Ovary (tissue), 9 donors: ENCODE data around the gene MITF. TPM values are rescaled to one million over a fixed set of nuclear protein-coding genes. Genes with fewer than 3 reads are reported as not detected.

ENCODE experiments used
- DNase-seq, 5 donors: peaks; one replicate each; pipeline ENCODE4 v3.0.0-alpha.2; 2019 to 2020
- H3K27ac ChIP-seq, 2 donors: fragments of 200-600 bp; one replicate each; pipeline versions ENCODE4 v1.5.1 to v1.8.0; 2019 to 2022
- H3K27me3 ChIP-seq: fragments of 200-600 bp; one replicate; pipeline ENCODE4 v1.8.0; 2022
- H3K36me3 ChIP-seq: fragments of 200-600 bp; sonication (generic); one replicate; pipeline ENCODE4 v1.5.1; 2019
- H3K4me1 ChIP-seq: one replicate; pipeline ENCODE4 v1.8.1; 2013; ENCODE audit warnings: mild to moderate bottlenecking, moderate library complexity; ENCODE audit not compliant: insufficient read depth
- H3K4me3 ChIP-seq: fragments of 200-600 bp; sonication (generic); one replicate; pipeline ENCODE4 v1.5.1; 2017
- H3K9me3 ChIP-seq, 2 donors: fragments of 200-600 bp in 1 of 2; sonication (generic) in 1 of 2; one replicate each; pipeline versions ENCODE4 v1.5.1 to v1.8.1; 2013 to 2019; ENCODE audit warnings: mild to moderate bottlenecking in 1 of 2, moderate library complexity in 1 of 2
- EP300 ChIP-seq: sonication (generic); formaldehyde crosslinking; IDR thresholded peaks from one replicate; pipeline ENCODE4 v1.6.1; 2017; ENCODE audit warnings: antibody characterized with exemption
- POLR2A ChIP-seq: fragments of 450-650 bp; IDR thresholded peaks from one replicate; pipeline ENCODE4 v1.6.1; 2017; ENCODE audit warnings: antibody characterized with exemption, mild to moderate bottlenecking, moderate library complexity
- WGBS, 3 donors: extraction: QIAGEN DNeasy Blood & Tissue Kit in 1 of 3; methylation state at CpG; one replicate each; pipeline versions ENCODE4 v1.1.5 to v1.1.7; 2013 to 2017; 5-methylcytosine and 5-hydroxymethylcytosine counted together
- intact Hi-C, 4 donors: fragments of 100-400 bp; cut with DNase I; formaldehyde crosslinking; loops; one replicate each; pipeline versions ENCODE4 v1.11.0 to v1.15.1; 2022 to 2023
- polyA plus RNA-seq, 2 donors: library from polyadenylated mRNA; stranded (reverse); fragments of 200-250 nt in 1 of 2; fragments of 350-450 nt in 1 of 2; fragmentation: Illumina TruSeq in 1 of 2; extraction: RNeasy Lipid Tissue Mini Kit (QIAGEN cat#74804) in 1 of 2; gene quantifications; one replicate each; pipeline ENCODE4 v1.2.3, GENCODE V29; 2013 to 2014
- total RNA-seq, 7 donors: library from RNA; depleted of rRNA in 2 of 7; stranded (reverse); fragments of >200 nt in 2 of 7; fragmentation: NEBNext Ultra II Directional in 3 of 7; extraction: Animal tissue kit (Norgen Biotek cat#: 25700) in 3 of 7; gene quantifications; one replicate each; pipeline versions ENCODE4 v1.1.0 to v1.2.4, GENCODE V29; 2016 to 2023
- TF ChIP-seq, protein P1 (sequence below), 3 donors: fragments of 450-650 bp in 2 of 3; fragments of 200-600 bp in 1 of 3; IDR thresholded peaks; one replicate each; pipeline versions ENCODE4 v1.5.1 to v1.8.0; 2016 to 2022; ENCODE audit warnings: antibody characterized with exemption in 3 of 3, mild to moderate bottlenecking in 1 of 3
- donor health status: DM: no; HTN: no; CAD: no; lungs with moderate emphysema.
- donor health status: DM: no; HTN: no; CAD: no.
- donor health status: Bipolar disorder and iron deficiency.
- donor health status: DM: yes; HTN: yes; CAD: no.
- donor health status: DM: no; HTN: no; CAD: no.
- donor health status: DM: yes; HTN: yes; CAD: no.

Gene MITF
- total and polyA plus RNA-seq, 9 donors: 13.6 to 38.0 (median 24.9) TPM

DNA sequence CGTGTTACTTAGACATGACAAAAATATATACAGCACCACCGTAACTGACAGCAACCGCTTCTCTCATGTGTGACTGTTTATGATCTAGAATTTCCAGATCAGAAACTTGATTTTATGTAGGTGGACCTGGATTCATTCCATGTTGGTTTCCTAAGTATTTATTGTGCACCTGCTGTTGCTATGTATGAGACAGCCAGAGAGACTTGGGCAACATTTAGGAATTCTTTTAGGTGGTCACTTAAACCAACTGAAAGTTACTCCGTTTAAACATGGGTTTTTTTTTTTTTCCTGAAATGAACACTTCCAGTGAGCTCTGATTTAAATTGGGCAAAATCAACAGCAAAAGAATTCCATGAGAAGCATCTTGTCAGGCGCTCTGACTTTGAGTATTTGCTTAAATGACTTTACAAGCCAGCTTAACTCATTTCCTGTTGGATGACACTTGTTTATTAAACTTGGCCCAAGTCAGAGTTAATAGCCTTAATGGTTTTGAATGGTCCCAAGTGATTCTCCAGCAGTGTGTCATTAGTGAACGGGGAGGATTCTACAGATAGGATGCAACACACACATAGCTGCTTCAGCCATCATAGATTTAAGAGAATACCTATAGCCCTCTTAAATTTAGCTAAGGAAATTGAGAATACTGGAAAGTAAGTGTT lies 31.8 kb downstream of the MITF start:
- Histone ChIP-seq H3K27me3 (no peaks in the 10 kb centered on the region), H3K36me3 (no peaks in the 10 kb centered on the region), H3K4me3 (no peak overlapping the region), H3K9me3 (no peaks in the 10 kb centered on the region), H3K4me1 (peaks cover 12% of the 10 kb centered on the region), H3K27ac (no peak overlapping the region)
- DNase-seq: no peak
- 82 to 92% (median 90%) methylated on average over 6 of the region's 6 CpGs for WGBS, 3 donors
- intact Hi-C loops: no loop called here
- TF ChIP-seq, protein P1, sequence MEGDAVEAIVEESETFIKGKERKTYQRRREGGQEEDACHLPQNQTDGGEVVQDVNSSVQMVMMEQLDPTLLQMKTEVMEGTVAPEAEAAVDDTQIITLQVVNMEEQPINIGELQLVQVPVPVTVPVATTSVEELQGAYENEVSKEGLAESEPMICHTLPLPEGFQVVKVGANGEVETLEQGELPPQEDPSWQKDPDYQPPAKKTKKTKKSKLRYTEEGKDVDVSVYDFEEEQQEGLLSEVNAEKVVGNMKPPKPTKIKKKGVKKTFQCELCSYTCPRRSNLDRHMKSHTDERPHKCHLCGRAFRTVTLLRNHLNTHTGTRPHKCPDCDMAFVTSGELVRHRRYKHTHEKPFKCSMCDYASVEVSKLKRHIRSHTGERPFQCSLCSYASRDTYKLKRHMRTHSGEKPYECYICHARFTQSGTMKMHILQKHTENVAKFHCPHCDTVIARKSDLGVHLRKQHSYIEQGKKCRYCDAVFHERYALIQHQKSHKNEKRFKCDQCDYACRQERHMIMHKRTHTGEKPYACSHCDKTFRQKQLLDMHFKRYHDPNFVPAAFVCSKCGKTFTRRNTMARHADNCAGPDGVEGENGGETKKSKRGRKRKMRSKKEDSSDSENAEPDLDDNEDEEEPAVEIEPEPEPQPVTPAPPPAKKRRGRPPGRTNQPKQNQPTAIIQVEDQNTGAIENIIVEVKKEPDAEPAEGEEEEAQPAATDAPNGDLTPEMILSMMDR (IDR thresholded peaks at IDR 0.05): no peak
- TF ChIP-seq EP300 (no peak), POLR2A (no peak)

DNA sequence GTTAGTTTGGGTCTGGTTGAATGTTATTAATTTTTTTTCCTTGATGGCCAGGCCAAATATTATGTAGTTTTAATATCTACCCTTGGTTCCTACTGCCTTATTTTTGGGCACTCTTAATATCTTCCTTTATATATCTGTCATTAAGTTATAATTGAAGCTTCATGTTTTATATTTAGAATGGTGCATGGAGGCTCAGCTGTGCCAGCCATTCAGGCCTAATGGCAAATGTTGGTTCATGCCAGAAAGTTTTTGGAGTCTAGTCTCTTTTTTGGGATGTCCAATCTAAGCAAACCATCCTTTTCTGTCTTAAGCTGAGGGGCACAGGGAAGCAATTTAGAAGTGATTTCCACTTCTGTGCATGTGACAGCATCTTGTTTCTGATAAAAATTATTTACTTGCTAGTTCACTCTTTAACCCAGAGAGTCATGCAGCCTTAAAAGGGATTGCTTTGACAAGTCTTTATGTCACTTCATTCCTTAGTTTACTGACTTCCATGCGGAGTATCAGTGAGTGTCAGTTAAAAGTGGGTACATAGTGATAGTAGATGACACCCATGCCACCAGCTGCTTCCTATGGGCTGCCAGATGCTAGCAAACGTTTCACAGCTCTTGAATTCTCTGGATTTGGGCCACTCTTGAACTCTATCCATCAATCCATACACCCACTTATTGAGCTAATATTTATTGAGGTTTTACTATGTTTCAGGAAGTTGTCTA lies 33.0 kb downstream of the MITF start:
- H3K4me3 ChIP-seq: no peak overlapping the region
- no peak for DNase-seq
- 54 to 64% (median 64%) methylated on average over 2 of the region's 2 CpGs for WGBS, 3 donors
- no peak overlapping the region for H3K27ac ChIP-seq
- H3K9me3 ChIP-seq: no peaks in the 10 kb centered on the region
- TF ChIP-seq, protein P1 (IDR thresholded peaks at IDR 0.05): no peak
- TF ChIP-seq POLR2A (no peak), EP300 (no peak)
- intact Hi-C loops: no loop called here
- H3K27me3 ChIP-seq: no peaks in the 10 kb centered on the region
- H3K4me1 ChIP-seq: peaks cover 10% of the 10 kb centered on the region
- H3K36me3 ChIP-seq: no peaks in the 10 kb centered on the region

DNA sequence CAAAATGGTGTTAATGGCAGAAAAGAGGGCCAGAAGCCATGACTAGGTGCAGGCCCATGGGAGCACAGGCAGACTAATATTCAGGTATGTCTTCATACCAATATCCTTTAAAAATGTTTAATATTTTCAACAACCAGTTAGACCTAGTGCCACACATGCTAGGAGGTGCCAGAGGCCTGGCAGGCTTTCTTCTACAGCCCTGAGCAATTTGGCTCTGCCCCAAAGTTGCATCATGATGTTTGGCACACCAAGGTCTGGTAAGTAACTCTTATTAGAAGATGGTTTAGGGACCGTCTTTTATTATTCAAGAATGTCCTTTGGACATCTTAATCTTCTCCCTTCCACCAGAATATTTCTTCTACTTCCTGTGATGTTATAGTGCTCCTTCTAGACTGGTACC lies 34.8 kb downstream of the MITF start:
- H3K36me3 ChIP-seq: no peaks in the 10 kb centered on the region
- WGBS, 3 donors: 89 to 97% (median 90%) methylated on average over 1 of the region's 1 CpG
- DNase-seq: peak in 2 of 5 donors; percentile 40 to 44

DNA sequence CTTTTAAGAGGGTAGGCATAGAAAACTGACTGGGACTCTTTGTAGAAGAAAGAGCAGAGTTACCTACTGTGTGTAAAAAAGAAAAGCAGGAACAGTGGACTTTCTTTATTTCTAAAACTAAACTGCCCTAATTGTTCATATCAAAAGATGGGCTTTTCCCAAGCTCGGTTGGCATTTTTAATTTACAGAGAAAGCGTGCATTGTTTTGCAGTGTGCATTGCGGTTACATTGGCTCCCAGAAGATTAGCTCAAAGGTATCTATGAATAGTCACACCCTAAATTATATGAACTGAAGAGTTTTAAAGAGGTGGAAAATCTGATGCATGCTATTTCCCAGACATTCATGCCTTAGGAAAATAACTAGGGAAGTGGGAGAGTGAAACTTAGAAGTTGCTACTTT lies 36.5 kb downstream of the MITF start:
- H3K27me3 ChIP-seq: no peaks in the 10 kb centered on the region
- H3K4me1 ChIP-seq: peaks cover 6% of the 10 kb centered on the region
- H3K36me3 ChIP-seq: no peaks in the 10 kb centered on the region
- TF ChIP-seq POLR2A (no peak), EP300 (no peak)
- TF ChIP-seq, protein P1 (IDR thresholded peaks at IDR 0.05): no peak
- 92 to 98% (median 93%) methylated on average over 3 of the region's 3 CpGs for WGBS, 3 donors
- no peak overlapping the region for H3K4me3 ChIP-seq
- no peak overlapping the region for H3K27ac ChIP-seq
- DNase-seq: no peak
- intact Hi-C loops: no loop called here
- no peaks in the 10 kb centered on the region for H3K9me3 ChIP-seq

More for the DNA sequence above, 34.8 kb downstream of the MITF start:
- intact Hi-C loops: no loop called here
- Histone ChIP-seq H3K27ac (no peak overlapping the region), H3K4me3 (no peak overlapping the region), H3K9me3 (no peaks in the 10 kb centered on the region), H3K4me1 (peaks cover 5% of the 10 kb centered on the region), H3K27me3 (no peaks in the 10 kb centered on the region)
- TF ChIP-seq POLR2A: no peak
- TF ChIP-seq, protein P1 (IDR thresholded peaks at IDR 0.05): no peak
- no peak for TF ChIP-seq EP300
